ENCODE measurements around the gene SLC37A1.

Gene SLC37A1

DNA sequence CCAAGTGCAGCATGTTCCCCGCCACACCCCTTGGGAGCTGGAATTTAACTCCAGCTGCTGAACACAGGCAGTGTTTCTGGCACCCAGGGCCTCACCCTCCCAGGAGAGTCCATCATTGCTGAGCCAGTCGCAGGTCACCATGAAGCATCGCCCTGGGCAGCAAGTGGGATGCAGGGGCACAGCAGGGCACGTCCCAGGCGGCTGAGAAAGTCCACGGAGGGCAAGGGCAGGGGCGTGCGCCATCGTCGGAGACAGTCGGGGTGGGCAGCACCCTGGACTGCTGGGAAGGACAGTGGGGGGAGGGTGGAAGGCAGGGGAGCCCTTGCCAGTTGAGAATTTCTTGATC lies 70.6 kb downstream of the SLC37A1 start:
- TF ChIP-seq, protein P1, sequence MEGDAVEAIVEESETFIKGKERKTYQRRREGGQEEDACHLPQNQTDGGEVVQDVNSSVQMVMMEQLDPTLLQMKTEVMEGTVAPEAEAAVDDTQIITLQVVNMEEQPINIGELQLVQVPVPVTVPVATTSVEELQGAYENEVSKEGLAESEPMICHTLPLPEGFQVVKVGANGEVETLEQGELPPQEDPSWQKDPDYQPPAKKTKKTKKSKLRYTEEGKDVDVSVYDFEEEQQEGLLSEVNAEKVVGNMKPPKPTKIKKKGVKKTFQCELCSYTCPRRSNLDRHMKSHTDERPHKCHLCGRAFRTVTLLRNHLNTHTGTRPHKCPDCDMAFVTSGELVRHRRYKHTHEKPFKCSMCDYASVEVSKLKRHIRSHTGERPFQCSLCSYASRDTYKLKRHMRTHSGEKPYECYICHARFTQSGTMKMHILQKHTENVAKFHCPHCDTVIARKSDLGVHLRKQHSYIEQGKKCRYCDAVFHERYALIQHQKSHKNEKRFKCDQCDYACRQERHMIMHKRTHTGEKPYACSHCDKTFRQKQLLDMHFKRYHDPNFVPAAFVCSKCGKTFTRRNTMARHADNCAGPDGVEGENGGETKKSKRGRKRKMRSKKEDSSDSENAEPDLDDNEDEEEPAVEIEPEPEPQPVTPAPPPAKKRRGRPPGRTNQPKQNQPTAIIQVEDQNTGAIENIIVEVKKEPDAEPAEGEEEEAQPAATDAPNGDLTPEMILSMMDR (IDR thresholded peaks at IDR 0.05): no peak
- peak; percentile 62 for DNase-seq (ENCODE audit: low spot score)
- Histone ChIP-seq H3K27ac (no peak overlapping the region), H3K4me3 (no peak overlapping the region)

DNA sequence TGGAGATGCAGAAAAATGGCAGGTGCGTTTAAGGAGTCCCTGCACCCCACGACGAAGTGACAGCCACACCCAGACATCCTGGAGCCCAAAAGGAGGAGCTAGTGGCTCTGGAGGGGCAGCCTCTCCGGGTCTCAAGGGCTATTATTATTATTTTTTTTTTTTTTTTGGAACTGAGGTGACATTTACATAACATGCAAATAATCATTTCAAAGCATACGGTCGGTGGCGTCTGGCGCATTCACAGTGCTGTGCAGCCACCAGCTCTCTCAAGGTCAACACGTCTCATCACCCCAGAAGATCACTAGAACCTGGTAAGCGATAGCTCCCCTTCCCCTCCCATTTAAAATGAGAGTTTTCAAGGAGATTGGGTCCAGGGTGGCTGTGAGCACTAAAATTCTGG lies 72.2 kb downstream of the SLC37A1 start:
- TF ChIP-seq, protein P1 (IDR thresholded peaks at IDR 0.05): no peak
- H3K27ac ChIP-seq: no peak overlapping the region
- DNase-seq (ENCODE audit: low spot score): no peak
- no peak overlapping the region for H3K4me3 ChIP-seq

GRCh38 chr21:42586406-42586805 lies 72.8 kb downstream of the SLC37A1 start:
- Histone ChIP-seq H3K27ac (no peak overlapping the region), H3K4me3 (no peak overlapping the region)
- DNase-seq (ENCODE audit: low spot score): no peak
- TF ChIP-seq, protein P1 (IDR thresholded peaks at IDR 0.05): no peak

DNA sequence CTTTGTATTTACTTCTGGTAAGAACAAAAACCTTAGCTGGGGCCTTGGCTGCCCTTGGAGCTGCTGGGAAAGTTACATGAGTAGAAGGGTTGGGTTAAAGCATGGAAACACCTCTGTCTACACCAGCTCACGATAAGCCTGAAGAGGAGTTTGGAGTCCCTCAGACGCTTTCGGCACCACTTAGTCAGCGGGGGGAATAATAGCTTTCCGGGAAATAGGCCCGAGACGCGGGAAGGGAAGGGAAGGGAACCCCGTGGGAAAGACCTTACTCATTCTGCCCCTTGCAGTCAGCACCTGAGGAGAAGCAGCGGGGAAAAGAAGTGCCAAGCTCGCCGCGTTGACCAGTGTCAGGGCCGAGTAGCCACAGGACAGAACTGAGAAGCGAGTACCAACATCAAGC lies 73.4 kb downstream of the SLC37A1 start:
- no peak for DNase-seq (ENCODE audit: low spot score)
- TF ChIP-seq, protein P1 (IDR thresholded peaks at IDR 0.05): no peak
- H3K4me3 ChIP-seq: no peak overlapping the region
- H3K27ac ChIP-seq: no peak overlapping the region

- no peak for DNase-seq (ENCODE audit: low spot score)
- TF ChIP-seq, protein P1 (IDR thresholded peaks at IDR 0.05): no peak
- Histone ChIP-seq H3K27ac (no peak overlapping the region), H3K4me3 (no peak overlapping the region)
These were observed 76.9 kb downstream of the SLC37A1 start for GRCh38 chr21:42590431-42591131.

GRCh38 chr21:42591170-42591869 lies 77.7 kb downstream of the SLC37A1 start:
- Histone ChIP-seq H3K4me3 (no peak overlapping the region), H3K27ac (no peak overlapping the region)
- TF ChIP-seq, protein P1 (IDR thresholded peaks at IDR 0.05): no peak
- no peak for DNase-seq (ENCODE audit: low spot score)

Data from coronary artery (tissue), 2 donors.